ENCODE data around the gene KIF5B. TPM values are rescaled to one million over a fixed set of nuclear protein-coding genes. Genes with fewer than 3 reads are reported as not detected.

KIF5B gene
- total RNA-seq, 1 donor from 2014 or later = 160 TPM

GRCh38 chr10:31977440-31978155, 78.6 kb downstream of the KIF5B start:
- Mint-ChIP-seq H3K36me3 (ENCODE audit: low read depth, unreplicated experiment) (peaks cover 5% of the 10 kb centered on the region), H3K4me3 (ENCODE audit: unreplicated experiment) (no peak overlapping the region), H3K4me1 (ENCODE audit: low read depth, unreplicated experiment) (peaks cover 15% of the 10 kb centered on the region), H3K9me3 (ENCODE audit: unreplicated experiment) (no peaks in the 10 kb centered on the region), H3K27ac (ENCODE audit: unreplicated experiment) (peak overlapping the region; percentile 11), H3K27me3 (ENCODE audit: low read depth, unreplicated experiment) (no peaks in the 10 kb centered on the region)
- H3K9ac ChIP-seq (ENCODE audit: low read length) = no peak overlapping the region
- H3K4me2 ChIP-seq (ENCODE audit: low read length) = peak overlapping the region; percentile 7
- H3K36me3 ChIP-seq (ENCODE audit: insufficient read depth, low read length) = no peaks in the 10 kb centered on the region
- no peaks in the 10 kb centered on the region for H3K79me2 ChIP-seq (ENCODE audit: insufficient read depth, low read length)
- H4K20me1 ChIP-seq (ENCODE audit: insufficient read depth, low read length) = no peaks in the 10 kb centered on the region
- H3K4me1 ChIP-seq (ENCODE audit: insufficient read depth, low read length) = peaks cover 16% of the 10 kb centered on the region
- no peaks in the 10 kb centered on the region for H3K27me3 ChIP-seq (ENCODE audit: insufficient read depth, low read length)
- TF ChIP-seq CTCF (IDR thresholded peaks at IDR 0.05; ENCODE audit: insufficient read depth, low read depth, low read length) (no peak), EZH2 (IDR thresholded peaks at IDR 0.05; ENCODE audit: insufficient read depth, low read length) (no peak)
- H3K4me3 ChIP-seq (ENCODE audit: insufficient read depth, low read depth, low read length) = no peak overlapping the region
- peak overlapping the region; percentile 32 for H2AFZ ChIP-seq (ENCODE audit: low read depth, low read length)
- peak overlapping the region; percentile 8 for H3K27ac ChIP-seq (ENCODE audit: low read depth, low read length)
- peaks cover 3% of the 10 kb centered on the region for H3K9me3 ChIP-seq (ENCODE audit: insufficient read depth, low read depth, low read length)
- FAIRE-seq = no peak
- DNase-seq (ENCODE audit: low read depth) = peak; percentile 52

- no peaks in the 10 kb centered on the region for H3K9me3 Mint-ChIP-seq (ENCODE audit: unreplicated experiment)
- H3K4me3 Mint-ChIP-seq (ENCODE audit: unreplicated experiment) = no peak overlapping the region
- DNase-seq (ENCODE audit: low read depth) = no peak
- no peak for FAIRE-seq
- TF ChIP-seq CTCF (IDR thresholded peaks at IDR 0.05; ENCODE audit: insufficient read depth, low read depth, low read length) (no peak), EZH2 (IDR thresholded peaks at IDR 0.05; ENCODE audit: insufficient read depth, low read length) (no peak)
- Histone ChIP-seq H3K4me3 (ENCODE audit: insufficient read depth, low read depth, low read length) (no peak overlapping the region), H3K9ac (ENCODE audit: low read length) (no peak overlapping the region), H3K79me2 (ENCODE audit: insufficient read depth, low read length) (no peaks in the 10 kb centered on the region), H3K36me3 (ENCODE audit: insufficient read depth, low read length) (no peaks in the 10 kb centered on the region), H3K27ac (ENCODE audit: low read depth, low read length) (no peak overlapping the region), H3K4me2 (ENCODE audit: low read length) (no peak overlapping the region), H3K27me3 (ENCODE audit: insufficient read depth, low read length) (no peaks in the 10 kb centered on the region), H3K9me3 (ENCODE audit: insufficient read depth, low read depth, low read length) (no peaks in the 10 kb centered on the region), H3K4me1 (ENCODE audit: insufficient read depth, low read length) (peaks cover 16% of the 10 kb centered on the region), H2AFZ (ENCODE audit: low read depth, low read length) (no peak overlapping the region), H4K20me1 (ENCODE audit: insufficient read depth, low read length) (no peaks in the 10 kb centered on the region)
- H3K27ac Mint-ChIP-seq (ENCODE audit: unreplicated experiment) = no peak overlapping the region
- H3K27me3 Mint-ChIP-seq (ENCODE audit: low read depth, unreplicated experiment) = no peaks in the 10 kb centered on the region
- peaks cover 15% of the 10 kb centered on the region for H3K4me1 Mint-ChIP-seq (ENCODE audit: low read depth, unreplicated experiment)
- H3K36me3 Mint-ChIP-seq (ENCODE audit: low read depth, unreplicated experiment) = no peaks in the 10 kb centered on the region
Measured at GRCh38 chr10:31975157-31975765, 81.0 kb downstream of the KIF5B start.

All from astrocyte (in vitro differentiated cells and primary cell).